ENCODE data around the gene ERN2. TPM values are rescaled to one million over a fixed set of nuclear protein-coding genes. Genes with fewer than 3 reads are reported as not detected.
A peak's percentile ranks its signal among the peaks of the same experiment; 100 is the strongest.

The ERN2 gene
- total RNA-seq, 1 donor from 2014 or later, result not detected

DNA sequence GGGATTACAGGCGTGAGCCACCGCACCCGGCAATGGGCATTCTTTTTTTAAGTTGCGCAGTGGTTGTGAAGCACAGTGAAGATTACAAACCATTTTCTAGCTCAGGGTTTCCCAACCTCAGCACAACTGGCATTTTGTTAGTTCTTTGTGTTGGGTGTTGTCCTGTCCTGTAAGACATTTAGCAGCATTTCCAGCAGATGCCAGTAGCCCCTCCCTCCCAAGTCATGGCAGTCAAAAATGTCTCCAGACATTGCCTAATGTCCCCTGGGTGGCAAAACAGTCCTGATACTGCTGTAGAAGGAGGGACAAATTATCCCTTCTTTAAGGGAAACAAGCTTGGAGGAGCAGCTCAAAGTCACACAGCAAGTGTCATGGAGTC is 18.8 kb downstream of the ERN2 start:
- no peak overlapping the region for H3K27ac ChIP-seq (ENCODE audit: low read depth, low read length)
- Mint-ChIP-seq H3K4me3 (ENCODE audit: unreplicated experiment) (no peak overlapping the region), H3K4me1 (ENCODE audit: low read depth, unreplicated experiment) (no peaks in the 10 kb centered on the region), H3K27ac (ENCODE audit: unreplicated experiment) (no peak overlapping the region), H3K36me3 (ENCODE audit: low read depth, unreplicated experiment) (peaks cover 5% of the 10 kb centered on the region), H3K27me3 (ENCODE audit: low read depth, unreplicated experiment) (peaks cover 2% of the 10 kb centered on the region), H3K9me3 (ENCODE audit: unreplicated experiment) (no peaks in the 10 kb centered on the region)
- no peak overlapping the region for H3K4me3 ChIP-seq (ENCODE audit: insufficient read depth, low read depth, low read length)
- H3K79me2 ChIP-seq (ENCODE audit: insufficient read depth, low read length), result no peaks in the 10 kb centered on the region
- H2AFZ ChIP-seq (ENCODE audit: low read depth, low read length), result peak overlapping the region; percentile 86
- H3K27me3 ChIP-seq (ENCODE audit: insufficient read depth, low read length), result no peaks in the 10 kb centered on the region
- H3K4me2 ChIP-seq (ENCODE audit: low read length), result peak overlapping the region; percentile 81
- DNase-seq (ENCODE audit: low read depth), result no peak
- peaks cover 17% of the 10 kb centered on the region for H3K36me3 ChIP-seq (ENCODE audit: insufficient read depth, low read length)
- H3K9ac ChIP-seq (ENCODE audit: low read length), result no peak overlapping the region
- no peaks in the 10 kb centered on the region for H3K9me3 ChIP-seq (ENCODE audit: insufficient read depth, low read depth, low read length)
- no peaks in the 10 kb centered on the region for H4K20me1 ChIP-seq (ENCODE audit: insufficient read depth, low read length)
- no peak for FAIRE-seq
- peaks cover 3% of the 10 kb centered on the region for H3K4me1 ChIP-seq (ENCODE audit: insufficient read depth, low read length)
- TF ChIP-seq CTCF (IDR thresholded peaks at IDR 0.05; ENCODE audit: insufficient read depth, low read depth, low read length) (no peak), EZH2 (IDR thresholded peaks at IDR 0.05; ENCODE audit: insufficient read depth, low read length) (no peak)

GRCh38 chr16:23692190-23692837 is 20.7 kb downstream of the ERN2 start:
- Mint-ChIP-seq H3K4me1 (ENCODE audit: low read depth, unreplicated experiment) (no peaks in the 10 kb centered on the region), H3K36me3 (ENCODE audit: low read depth, unreplicated experiment) (peaks cover 17% of the 10 kb centered on the region), H3K27ac (ENCODE audit: unreplicated experiment) (no peak overlapping the region), H3K9me3 (ENCODE audit: unreplicated experiment) (no peaks in the 10 kb centered on the region), H3K27me3 (ENCODE audit: low read depth, unreplicated experiment) (peaks cover 2% of the 10 kb centered on the region), H3K4me3 (ENCODE audit: unreplicated experiment) (no peak overlapping the region)
- no peaks in the 10 kb centered on the region for H3K4me1 ChIP-seq (ENCODE audit: insufficient read depth, low read length)
- H3K4me3 ChIP-seq (ENCODE audit: insufficient read depth, low read depth, low read length), result no peak overlapping the region
- H4K20me1 ChIP-seq (ENCODE audit: insufficient read depth, low read length), result peaks cover 10% of the 10 kb centered on the region
- H2AFZ ChIP-seq (ENCODE audit: low read depth, low read length), result no peak overlapping the region
- no peak for DNase-seq (ENCODE audit: low read depth)
- peaks cover 4% of the 10 kb centered on the region for H3K79me2 ChIP-seq (ENCODE audit: insufficient read depth, low read length)
- no peaks in the 10 kb centered on the region for H3K9me3 ChIP-seq (ENCODE audit: insufficient read depth, low read depth, low read length)
- no peaks in the 10 kb centered on the region for H3K27me3 ChIP-seq (ENCODE audit: insufficient read depth, low read length)
- H3K27ac ChIP-seq (ENCODE audit: low read depth, low read length), result no peak overlapping the region
- FAIRE-seq, result no peak
- no peak overlapping the region for H3K4me2 ChIP-seq (ENCODE audit: low read length)
- peaks cover 36% of the 10 kb centered on the region for H3K36me3 ChIP-seq (ENCODE audit: insufficient read depth, low read length)
- TF ChIP-seq EZH2 (IDR thresholded peaks at IDR 0.05; ENCODE audit: insufficient read depth, low read length), result no peak
- TF ChIP-seq CTCF (IDR thresholded peaks at IDR 0.05; ENCODE audit: insufficient read depth, low read depth, low read length), result no peak
- H3K9ac ChIP-seq (ENCODE audit: low read length), result no peak overlapping the region

DNA sequence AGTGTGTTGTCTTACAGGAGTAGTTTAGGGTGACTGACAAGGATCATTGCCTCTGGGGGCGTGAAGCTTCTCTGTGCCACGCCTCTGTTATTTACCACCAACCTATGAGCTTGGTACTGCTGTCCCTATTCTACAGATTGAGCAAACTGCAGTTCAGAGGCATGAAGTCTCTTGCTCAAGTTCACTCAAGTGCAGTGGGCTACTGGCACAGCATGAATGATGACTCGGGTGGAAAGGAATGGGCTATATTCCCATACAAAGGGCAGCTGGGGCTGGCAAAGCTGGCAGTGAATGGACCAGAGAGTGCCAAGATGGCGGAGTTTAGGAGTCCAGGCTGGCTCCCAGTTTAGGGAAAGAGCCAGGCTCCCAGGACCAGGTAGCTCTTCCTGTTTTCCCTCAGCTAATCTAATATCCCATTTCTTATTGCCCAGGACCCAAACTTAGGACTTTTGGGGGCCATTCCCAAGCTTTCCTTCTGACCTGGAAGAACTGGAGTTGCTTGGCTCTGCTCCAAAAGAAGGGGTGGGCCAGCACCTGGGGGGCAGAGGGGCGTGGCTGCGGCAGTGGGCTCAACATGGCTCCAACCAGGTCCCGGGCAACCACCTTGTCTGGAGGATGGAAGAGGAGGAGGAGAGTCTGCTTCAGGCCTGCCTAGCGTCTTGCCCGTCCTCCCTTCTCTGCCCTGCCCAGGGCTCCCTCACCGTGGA is 21.4 kb downstream of the ERN2 start:
- no peaks in the 10 kb centered on the region for H3K4me1 ChIP-seq (ENCODE audit: insufficient read depth, low read length)
- no peak overlapping the region for H2AFZ ChIP-seq (ENCODE audit: low read depth, low read length)
- H3K9me3 ChIP-seq (ENCODE audit: insufficient read depth, low read depth, low read length), result no peaks in the 10 kb centered on the region
- H3K4me3 ChIP-seq (ENCODE audit: insufficient read depth, low read depth, low read length), result no peak overlapping the region
- no peak overlapping the region for H3K4me2 ChIP-seq (ENCODE audit: low read length)
- H3K79me2 ChIP-seq (ENCODE audit: insufficient read depth, low read length), result peaks cover 8% of the 10 kb centered on the region
- Mint-ChIP-seq H3K4me1 (ENCODE audit: low read depth, unreplicated experiment) (no peaks in the 10 kb centered on the region), H3K27me3 (ENCODE audit: low read depth, unreplicated experiment) (peaks cover 2% of the 10 kb centered on the region), H3K9me3 (ENCODE audit: unreplicated experiment) (no peaks in the 10 kb centered on the region), H3K4me3 (ENCODE audit: unreplicated experiment) (no peak overlapping the region), H3K27ac (ENCODE audit: unreplicated experiment) (no peak overlapping the region), H3K36me3 (ENCODE audit: low read depth, unreplicated experiment) (peaks cover 21% of the 10 kb centered on the region)
- peaks cover 14% of the 10 kb centered on the region for H4K20me1 ChIP-seq (ENCODE audit: insufficient read depth, low read length)
- FAIRE-seq (no peak), DNase-seq (ENCODE audit: low read depth) (no peak)
- TF ChIP-seq EZH2 (IDR thresholded peaks at IDR 0.05; ENCODE audit: insufficient read depth, low read length) (no peak), CTCF (IDR thresholded peaks at IDR 0.05; ENCODE audit: insufficient read depth, low read depth, low read length) (no peak)
- peaks cover 42% of the 10 kb centered on the region for H3K36me3 ChIP-seq (ENCODE audit: insufficient read depth, low read length)
- H3K27me3 ChIP-seq (ENCODE audit: insufficient read depth, low read length), result no peaks in the 10 kb centered on the region
- H3K27ac ChIP-seq (ENCODE audit: low read depth, low read length), result no peak overlapping the region
- no peak overlapping the region for H3K9ac ChIP-seq (ENCODE audit: low read length)
